Endometrial microvascular endothelial cells (primary cell): ENCODE data around the gene TIAM2. TPM values are rescaled to one million over a fixed set of nuclear protein-coding genes. Genes with fewer than 3 reads are reported as not detected.

ENCODE experiments used
- in situ Hi-C: cut with HindIII; loops from 2 replicates; pipeline ENCODE4 v1.10.0; 2017; ENCODE audit warnings: low sequenced_read_pairs, low pct_unique_long_range_greater_than_20kb; ENCODE audit errors: inconsistent ontology term
- total RNA-seq: library from RNA; depleted of rRNA; stranded (reverse); fragments of >200 nt; gene quantifications from one replicate; pipeline ENCODE4 v1.2.3, GENCODE V29; 2015; ENCODE audit errors: inconsistent ontology term

TIAM2 gene
- total RNA-seq, 1 donor from 2014 or later, result 11.2 TPM

GRCh38 chr6:155273431-155273830 is 278.3 kb downstream of the TIAM2 start:
- in situ Hi-C loops, result no loop called here

GRCh38 chr6:155274106-155274505 is 279.0 kb downstream of the TIAM2 start:
- in situ Hi-C loops, result no loop called here

GRCh38 chr6:155274533-155274932 is 279.4 kb downstream of the TIAM2 start:
- in situ Hi-C loops, result no loop called here

- in situ Hi-C loops, result no loop called here
Measured at GRCh38 chr6:155275808-155276480, 280.8 kb downstream of the TIAM2 start.

GRCh38 chr6:155276638-155277037 is 281.5 kb downstream of the TIAM2 start:
- in situ Hi-C loops, result no loop called here

GRCh38 chr6:155278319-155279049 is 283.4 kb downstream of the TIAM2 start:
- in situ Hi-C loops, result no loop called here

GRCh38 chr6:155284775-155285174 is 289.7 kb downstream of the TIAM2 start:
- in situ Hi-C loops, result no loop called here

GRCh38 chr6:155287762-155288161 is 292.6 kb downstream of the TIAM2 start:
- in situ Hi-C loops, result no loop called here

- in situ Hi-C loops, result no loop called here
Measured at GRCh38 chr6:155290491-155290890, 295.4 kb downstream of the TIAM2 start.

GRCh38 chr6:155291291-155291690 is 296.2 kb downstream of the TIAM2 start:
- in situ Hi-C loops, result no loop called here

GRCh38 chr6:155292711-155293110 is 297.6 kb downstream of the TIAM2 start:
- in situ Hi-C loops, result no loop called here

- in situ Hi-C loops, result no loop called here
Measured at GRCh38 chr6:155297669-155298068, 302.6 kb downstream of the TIAM2 start.

GRCh38 chr6:155301867-155302266 is 306.8 kb downstream of the TIAM2 start:
- in situ Hi-C loops, result no loop called here

GRCh38 chr6:155303361-155303870 is 308.3 kb downstream of the TIAM2 start:
- in situ Hi-C loops, result no loop called here

GRCh38 chr6:155306958-155307357 is 311.8 kb downstream of the TIAM2 start:
- in situ Hi-C loops, result no loop called here
